Fibroblast of peridontal ligament (primary cell): ENCODE measurements around the gene AEBP1.

ENCODE experiments used
- DNase-seq: peaks from one replicate; pipeline ENCODE4 v3.0.0-alpha.2; 2010; ENCODE audit errors: extremely low read depth

The AEBP1 gene

DNA sequence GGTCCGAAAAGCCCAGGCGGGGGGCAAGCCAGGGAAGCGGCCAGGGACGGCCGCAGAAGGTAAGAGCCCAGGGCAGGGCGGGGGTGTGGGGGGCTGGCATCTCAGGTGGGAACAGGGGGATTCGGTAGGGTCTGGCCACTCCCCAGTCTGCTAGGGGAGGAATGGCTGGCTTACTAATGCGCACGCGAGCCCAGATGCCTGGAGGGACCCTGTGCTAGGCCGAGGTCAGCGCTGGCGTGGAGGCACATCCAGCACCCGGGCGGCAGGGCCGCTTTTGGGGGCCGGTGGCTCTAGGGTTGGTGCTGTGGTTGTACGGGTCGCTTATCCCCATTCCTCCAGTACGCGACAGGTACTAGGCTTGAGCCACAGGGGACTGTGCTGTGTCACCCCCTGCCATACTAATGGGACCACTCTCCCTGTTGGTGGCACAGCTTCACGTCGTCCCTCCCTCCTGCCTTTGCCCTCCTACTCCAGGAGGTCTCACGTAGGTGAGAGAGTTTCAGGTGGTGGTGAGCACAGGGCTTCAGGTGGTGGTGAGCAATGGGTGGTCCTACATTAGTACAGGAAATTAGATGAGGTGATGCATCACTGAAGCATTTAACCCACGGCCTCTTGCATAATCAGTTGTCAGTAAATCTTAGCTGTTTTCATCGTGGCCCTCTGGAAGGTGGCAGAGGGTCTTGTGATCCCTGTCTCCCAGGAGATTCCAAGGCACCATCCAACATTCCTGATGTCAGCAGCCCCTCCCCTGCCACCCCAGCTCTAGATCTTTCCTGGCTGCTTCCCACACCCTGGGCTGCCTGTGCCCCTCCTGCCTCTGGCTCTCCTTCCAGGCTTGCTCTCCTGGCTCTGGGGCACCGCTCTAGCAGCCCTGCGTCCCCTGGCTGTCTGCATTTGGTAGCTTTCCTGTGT, 971 bp downstream of the AEBP1 start:
- peak; percentile 65 for DNase-seq

DNA sequence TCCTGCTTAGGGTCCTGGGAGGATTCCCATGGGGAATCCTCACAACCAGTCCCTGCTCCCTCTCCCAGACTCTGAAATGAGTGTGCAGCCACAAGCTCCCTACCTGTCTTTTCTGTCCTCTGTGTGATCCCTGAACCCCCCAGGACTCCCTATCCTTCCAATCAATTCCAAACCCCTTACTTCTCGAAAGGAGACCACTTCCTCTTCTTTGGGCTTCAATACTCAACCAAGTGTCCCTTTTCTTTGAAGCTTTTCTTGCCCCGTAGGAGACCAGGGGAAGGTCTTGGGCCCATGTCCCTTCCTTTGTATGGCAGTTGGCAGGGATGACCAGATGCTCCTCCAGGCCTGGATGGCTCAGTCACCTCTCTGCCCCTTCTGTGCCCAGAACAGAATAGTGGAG, 1.7 kb downstream of the AEBP1 start:
- no peak for DNase-seq

DNA sequence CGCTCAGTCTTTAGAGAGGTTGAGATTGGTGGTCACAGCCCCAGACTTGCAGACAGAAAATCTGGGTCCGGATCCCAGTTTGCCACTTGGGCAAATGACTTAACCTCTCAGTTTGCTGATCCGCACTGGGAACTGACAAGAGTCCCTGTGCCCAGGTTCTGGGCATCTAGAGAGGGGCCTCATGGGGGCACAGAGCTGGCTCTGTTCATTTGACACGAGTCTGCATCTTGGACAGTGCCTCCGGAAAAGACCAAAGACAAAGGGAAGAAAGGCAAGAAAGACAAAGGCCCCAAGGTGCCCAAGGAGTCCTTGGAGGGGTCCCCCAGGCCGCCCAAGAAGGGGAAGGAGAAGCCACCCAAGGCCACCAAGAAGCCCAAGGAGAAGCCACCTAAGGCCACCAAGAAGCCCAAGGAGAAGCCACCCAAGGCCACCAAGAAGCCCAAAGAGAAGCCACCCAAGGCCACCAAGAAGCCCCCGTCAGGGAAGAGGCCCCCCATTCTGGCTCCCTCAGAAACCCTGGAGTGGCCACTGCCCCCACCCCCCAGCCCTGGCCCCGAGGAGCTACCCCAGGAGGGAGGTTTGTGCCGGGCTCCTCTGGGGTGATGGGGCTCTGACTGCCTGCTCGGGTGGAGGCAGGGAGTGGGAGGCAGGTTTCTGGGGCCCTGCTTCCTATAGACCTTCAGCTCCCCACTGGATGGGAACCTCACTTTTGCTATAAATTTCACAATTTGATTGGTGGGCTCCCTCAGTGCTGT, 2.3 kb downstream of the AEBP1 start:
- DNase-seq, result no peak

DNA sequence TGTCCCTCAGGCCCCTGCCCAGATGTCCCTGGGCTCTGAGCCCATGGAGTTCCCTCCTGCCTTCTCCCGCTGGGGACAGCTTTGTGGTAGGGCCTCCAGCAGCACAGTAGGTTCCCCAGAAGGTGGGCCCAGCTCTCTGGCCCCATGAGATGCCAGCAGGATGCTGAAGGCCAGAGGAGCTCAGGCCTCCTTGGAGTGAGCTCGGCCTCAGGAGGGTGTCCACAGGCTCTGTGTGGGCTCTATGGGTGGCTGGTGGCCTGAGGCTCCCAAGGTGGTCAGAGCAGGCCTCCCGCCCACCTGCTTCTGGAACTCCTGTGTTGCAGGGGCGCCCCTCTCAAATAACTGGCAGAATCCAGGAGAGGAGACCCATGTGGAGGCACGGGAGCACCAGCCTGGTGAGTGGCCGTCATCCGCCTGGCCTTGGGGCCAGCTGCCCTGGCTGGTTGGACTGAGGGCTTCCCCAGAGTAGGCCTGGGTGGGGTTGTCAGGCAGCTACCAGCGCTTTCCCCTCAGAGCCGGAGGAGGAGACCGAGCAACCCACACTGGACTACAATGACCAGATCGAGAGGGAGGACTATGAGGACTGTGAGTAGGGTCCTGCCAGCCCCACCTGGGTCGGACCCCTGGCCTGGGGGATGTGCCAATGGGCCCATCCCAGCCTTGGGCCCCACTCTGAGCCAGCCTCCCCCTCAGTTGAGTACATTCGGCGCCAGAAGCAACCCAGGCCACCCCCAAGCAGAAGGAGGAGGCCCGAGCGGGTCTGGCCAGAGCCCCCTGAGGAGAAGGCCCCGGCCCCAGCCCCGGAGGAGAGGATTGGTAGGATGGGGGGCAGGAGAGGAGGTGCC, 3.2 kb downstream of the AEBP1 start:
- DNase-seq, result no peak

DNA sequence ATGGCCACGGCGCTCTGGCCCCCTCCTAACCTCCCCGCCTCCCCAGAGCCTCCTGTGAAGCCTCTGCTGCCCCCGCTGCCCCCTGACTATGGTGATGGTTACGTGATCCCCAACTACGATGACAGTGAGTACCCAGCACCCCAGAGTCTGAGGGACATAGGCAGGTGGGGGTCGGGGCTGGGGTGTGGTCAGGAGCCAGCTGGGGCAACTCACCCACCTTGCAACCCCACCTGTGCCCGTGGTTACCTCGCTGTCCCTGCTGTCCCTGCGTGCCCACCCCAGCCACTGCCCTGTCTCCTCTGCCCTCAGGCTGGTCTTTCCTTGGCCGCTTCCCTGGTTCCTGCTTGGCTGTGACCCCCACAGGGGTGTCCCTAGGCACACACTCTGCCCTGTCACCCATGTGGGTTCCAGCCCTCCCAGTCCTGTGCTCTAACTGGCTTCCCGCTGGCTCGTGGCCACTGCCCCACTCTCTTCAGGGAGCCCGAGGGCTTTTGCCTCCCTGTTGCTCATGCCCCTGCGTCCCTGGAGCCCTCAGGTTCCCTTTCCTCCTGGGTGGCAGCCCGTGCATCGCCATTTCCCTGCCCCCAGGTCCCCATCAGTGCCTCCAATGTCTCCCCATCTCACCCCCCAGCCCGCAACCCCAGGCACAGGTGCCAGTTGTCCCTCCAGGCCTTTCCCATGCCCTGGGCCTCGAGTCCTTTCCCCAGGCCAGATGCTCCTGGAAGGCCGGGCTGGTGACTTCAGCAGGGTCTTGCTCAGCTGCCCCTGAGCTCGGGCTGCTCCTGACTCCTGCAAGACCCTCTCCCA, 4.0 kb downstream of the AEBP1 start:
- no peak for DNase-seq

DNA sequence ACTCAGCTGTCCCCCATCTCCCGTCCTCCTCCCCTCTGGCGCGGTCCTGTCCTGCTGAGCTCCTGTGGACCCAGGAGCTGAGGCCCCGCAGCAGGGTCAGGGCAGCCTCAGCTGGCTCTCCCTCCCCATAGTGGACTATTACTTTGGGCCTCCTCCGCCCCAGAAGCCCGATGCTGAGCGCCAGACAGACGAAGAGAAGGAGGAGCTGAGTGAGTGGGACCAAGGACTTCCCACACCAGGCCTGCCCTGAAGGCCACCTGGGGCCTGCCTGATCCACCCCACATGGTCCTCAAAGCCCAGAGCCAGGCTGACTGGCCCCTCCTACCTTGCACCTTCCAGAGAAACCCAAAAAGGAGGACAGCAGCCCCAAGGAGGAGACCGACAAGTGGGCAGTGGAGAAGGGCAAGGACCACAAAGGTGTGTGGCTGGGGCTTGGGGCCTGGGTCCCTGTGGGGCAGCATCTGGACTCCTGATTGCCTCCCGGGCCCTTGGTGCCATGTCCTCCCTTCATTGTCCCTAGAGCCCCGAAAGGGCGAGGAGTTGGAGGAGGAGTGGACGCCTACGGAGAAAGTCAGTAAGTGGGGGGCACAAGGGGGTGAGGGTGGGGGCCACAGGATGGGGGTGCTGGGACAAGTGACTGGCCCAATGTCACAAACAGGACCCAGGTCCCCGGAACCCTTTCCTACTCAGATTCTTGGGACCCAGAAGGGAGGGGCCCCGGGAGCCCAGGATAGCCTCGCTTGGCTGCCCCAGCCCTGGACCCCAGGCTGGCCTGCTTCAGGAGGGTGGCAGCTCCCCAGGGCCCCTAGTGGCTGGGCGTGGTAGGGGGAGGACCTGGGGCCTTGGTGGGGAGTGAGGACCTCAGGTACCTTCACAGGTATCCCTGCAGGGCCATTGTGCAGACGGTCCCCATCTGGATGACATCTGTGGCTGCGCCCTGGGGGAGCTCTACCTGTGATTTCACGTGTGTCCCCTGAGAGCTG, 4.9 kb downstream of the AEBP1 start:
- DNase-seq, result no peak

DNA sequence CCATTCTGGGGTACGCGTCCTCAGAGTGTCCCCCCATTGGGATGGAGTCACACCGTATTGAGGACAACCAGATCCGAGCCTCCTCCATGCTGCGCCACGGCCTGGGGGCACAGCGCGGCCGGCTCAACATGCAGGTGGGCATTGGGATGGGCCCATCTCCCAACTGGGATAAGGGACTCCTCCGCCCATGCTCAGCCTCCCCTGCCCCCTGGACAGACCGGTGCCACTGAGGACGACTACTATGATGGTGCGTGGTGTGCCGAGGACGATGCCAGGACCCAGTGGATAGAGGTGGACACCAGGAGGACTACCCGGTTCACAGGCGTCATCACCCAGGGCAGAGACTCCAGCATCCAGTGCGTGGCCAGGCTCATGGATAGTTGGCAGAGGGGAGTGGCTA, 5.8 kb downstream of the AEBP1 start:
- no peak for DNase-seq

DNA sequence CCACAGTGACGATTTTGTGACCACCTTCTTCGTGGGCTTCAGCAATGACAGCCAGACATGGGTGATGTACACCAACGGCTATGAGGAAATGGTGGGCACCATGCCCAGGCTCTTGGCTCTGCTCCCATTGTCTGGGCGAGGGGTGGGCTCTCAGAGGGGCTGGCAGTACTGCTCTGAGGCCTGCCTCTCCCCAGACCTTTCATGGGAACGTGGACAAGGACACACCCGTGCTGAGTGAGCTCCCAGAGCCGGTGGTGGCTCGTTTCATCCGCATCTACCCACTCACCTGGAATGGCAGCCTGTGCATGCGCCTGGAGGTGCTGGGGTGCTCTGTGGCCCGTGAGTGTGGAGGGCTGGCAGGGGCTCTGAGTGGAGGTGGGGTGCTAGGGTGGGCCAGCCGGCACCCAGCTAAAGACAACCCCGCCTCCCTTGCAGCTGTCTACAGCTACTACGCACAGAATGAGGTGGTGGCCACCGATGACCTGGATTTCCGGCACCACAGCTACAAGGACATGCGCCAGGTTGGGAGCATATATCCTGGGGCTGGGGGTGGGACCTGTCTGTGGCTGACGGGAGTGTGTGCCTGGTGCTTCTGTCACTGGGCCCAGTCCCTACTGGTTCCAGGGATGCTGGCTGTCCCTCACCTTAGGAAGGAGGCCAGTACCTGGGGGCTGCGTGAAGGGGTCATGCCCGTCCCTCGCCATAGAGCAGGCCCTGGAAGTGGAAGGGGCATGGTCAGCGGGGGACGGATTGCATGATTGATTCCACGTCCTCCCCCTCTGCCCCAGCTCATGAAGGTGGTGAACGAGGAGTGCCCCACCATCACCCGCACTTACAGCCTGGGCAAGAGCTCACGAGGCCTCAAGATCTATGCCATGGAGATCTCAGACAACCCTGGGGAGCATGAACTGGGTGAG, 6.8 kb downstream of the AEBP1 start:
- no peak for DNase-seq

DNA sequence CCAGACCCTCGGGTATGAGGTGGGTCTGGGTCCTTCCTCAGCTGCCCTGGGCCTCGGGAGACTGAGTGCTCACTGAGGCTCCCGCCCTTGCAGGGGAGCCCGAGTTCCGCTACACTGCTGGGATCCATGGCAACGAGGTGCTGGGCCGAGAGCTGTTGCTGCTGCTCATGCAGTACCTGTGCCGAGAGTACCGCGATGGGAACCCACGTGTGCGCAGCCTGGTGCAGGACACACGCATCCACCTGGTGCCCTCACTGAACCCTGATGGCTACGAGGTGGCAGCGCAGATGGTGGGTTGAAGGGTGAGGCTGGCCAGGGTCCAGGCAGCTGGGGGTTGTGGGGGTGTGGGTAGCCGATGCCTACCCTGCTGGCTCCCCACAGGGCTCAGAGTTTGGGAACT, 7.6 kb downstream of the AEBP1 start:
- DNase-seq, result no peak

DNA sequence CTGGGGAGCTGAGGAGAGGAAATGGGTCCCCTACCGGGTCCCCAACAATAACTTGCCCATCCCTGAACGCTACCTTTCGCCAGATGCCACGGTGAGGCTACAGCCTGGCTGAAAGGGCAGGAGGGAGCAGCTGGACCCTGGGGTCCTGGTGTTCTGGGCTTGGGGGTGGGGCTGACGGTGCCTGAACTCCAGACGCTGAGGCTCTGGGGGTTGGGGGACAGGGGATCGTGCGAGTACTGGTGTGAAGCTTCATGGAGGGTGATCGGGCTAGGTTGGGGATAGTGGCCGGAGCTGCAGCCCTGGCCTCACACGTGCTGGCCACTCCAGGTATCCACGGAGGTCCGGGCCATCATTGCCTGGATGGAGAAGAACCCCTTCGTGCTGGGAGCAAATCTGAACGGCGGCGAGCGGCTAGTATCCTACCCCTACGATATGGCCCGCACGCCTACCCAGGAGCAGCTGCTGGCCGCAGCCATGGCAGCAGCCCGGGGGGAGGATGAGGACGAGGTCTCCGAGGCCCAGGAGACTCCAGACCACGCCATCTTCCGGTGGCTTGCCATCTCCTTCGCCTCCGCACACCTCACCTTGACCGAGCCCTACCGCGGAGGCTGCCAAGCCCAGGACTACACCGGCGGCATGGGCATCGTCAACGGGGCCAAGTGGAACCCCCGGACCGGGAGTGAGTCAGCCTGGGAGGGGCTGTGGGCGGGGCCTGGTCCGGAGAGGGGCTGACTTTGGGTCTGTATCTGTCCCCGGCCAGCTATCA, 8.3 kb downstream of the AEBP1 start:
- no peak for DNase-seq

DNA sequence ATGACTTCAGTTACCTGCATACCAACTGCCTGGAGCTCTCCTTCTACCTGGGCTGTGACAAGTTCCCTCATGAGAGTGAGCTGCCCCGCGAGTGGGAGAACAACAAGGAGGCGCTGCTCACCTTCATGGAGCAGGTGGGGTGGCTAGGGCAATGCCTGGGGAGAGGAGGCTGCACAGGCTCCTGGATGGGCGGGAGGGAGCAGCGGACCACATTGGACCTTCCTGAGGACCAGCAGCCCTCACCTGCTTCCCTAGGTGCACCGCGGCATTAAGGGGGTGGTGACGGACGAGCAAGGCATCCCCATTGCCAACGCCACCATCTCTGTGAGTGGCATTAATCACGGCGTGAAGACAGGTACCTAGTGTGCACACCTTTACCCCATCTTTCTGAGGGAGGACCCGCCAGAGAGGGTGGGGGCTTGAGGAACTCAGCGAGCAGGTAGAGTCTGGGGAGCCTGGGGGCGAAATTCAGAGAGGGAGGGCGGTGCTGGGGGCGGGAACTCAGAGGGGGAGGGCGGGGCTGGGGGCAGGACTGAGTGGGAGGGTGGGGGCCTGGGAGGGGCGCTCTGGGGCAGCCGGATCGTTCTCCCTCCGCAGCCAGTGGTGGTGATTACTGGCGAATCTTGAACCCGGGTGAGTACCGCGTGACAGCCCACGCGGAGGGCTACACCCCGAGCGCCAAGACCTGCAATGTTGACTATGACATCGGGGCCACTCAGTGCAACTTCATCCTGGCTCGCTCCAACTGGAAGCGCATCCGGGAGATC, 9.0 kb downstream of the AEBP1 start:
- DNase-seq, result no peak

DNA sequence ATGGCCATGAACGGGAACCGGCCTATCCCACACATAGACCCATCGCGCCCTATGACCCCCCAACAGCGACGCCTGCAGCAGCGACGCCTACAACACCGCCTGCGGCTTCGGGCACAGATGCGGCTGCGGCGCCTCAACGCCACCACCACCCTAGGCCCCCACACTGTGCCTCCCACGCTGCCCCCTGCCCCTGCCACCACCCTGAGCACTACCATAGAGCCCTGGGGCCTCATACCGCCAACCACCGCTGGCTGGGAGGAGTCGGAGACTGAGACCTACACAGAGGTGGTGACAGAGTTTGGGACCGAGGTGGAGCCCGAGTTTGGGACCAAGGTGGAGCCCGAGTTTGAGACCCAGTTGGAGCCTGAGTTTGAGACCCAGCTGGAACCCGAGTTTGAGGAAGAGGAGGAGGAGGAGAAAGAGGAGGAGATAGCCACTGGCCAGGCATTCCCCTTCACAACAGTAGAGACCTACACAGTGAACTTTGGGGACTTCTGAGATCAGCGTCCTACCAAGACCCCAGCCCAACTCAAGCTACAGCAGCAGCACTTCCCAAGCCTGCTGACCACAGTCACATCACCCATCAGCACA, 9.7 kb downstream of the AEBP1 start:
- no peak for DNase-seq

DNA sequence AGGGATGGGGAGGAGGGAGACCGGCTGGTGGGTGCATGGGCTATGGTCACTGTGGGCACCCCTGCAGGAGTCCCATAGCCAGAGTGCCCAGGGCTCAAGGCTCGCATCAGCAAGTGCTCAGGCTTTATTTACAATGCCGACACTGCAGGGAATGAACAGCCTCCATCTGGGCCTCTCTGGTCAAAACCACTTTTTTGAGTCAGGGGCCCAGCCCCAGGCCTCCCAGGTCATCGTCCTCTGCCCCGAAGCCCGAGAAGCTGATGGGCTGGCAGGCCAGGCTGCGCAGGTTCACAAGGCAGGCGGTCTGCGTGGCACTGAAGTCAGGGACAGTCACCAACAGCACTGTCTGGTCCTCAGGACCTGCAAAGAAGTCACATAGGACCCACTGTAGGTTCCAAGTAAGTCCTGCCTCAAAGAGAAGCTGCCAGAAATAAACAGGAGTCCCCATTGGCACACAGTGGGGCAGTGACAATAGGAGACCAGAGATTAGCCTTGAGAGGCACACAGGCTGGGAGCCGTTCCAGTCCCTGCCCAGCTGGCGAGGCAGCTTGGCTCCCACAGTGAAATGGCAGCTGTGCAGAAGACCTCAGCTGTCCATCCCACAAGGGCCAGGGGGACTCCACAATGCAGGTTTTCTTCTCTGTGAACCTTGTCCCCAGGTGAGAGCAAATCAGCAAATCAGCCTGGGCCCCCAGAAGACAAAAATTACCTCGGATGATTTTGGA, 10.6 kb downstream of the AEBP1 start:
- DNase-seq, result no peak

DNA sequence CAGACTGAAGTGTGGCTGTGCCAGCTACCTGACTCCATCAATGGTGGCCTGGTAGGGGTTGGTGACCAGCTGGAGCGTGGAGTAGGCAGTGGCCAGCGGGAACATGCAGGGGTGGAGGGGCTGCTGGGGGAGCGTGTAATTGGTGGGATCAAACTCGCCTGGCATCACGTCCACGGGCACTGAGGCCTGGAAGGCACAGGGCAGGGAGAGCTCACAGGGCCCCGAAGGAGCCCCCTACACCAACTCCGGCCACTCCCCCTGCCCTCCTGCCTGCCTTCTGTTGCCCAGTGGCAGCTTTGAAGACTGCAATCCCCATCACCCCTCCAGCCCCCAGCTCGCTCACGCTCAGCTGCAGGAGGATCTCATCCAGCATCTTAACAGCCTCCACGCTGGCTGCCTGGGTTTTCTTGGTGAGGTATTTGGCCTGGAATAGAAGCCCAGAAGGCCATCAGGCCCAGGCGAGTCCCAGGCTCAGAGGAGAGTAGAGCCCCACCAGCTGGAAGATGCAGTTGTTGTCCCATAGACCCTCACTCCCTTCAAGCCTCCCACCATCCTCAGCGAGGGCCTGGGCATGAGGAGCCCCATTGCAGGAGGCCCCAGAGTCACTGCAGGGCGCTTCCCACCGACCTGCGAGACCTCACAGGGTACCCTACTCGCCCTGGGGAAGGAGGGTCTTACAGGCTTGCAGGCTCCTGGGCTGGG, 12.1 kb downstream of the AEBP1 start:
- no peak for DNase-seq

DNA sequence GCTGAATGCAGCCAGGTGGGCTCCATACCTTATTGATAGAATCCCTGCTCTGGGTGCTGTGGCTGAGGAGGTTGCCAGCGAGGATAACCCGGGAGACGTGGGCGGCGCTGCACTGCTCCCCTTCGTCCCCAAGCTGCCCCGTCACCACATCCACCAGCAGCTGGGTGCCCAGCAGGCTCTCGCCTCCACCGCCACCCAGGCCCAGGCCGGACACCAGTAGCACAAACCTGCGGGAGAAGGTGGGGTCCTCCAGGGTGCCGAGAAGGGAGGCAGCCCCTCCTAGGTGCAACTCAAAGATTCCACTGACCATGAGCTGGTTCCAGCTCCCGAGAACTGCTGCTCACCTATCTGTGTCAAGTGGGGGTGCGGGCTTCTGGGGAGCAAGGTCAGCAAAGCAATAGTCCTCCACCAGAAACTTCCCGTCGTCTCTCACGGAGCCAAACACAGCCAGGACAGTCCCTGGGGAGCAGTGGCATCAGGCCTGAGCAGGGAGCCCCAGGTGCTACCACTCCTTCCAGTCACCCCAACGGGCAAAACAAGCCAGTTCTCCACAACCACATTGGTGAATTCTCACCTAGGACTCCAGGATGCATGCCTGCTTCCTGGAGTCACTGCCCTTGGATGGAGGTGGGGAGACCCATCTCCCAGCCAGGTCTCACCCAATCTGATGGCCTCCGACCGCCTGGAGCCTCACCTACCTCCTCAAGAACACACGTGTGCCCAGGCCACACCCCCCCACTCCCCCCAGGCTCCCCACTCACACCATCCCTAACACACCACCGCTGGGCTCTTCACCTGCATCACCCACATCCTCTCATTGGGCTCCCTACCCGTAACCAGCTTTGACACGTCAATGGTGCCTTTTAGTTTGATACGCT, 12.9 kb downstream of the AEBP1 start:
- DNase-seq, result no peak
